Measurements from ENCODE around the gene SIX3. TPM values are rescaled to one million over a fixed set of nuclear protein-coding genes. Genes with fewer than 3 reads are reported as not detected.

The SIX3 gene
- total RNA-seq, 1 experiment from 2014 or later, result not detected

- POLR2A ChIA-PET, result no interaction called here
- no peak for DNase-seq (ENCODE audit: unreplicated experiment)
- Mint-ChIP-seq H3K9me3 (ENCODE audit: unreplicated experiment) (no peaks in the 10 kb centered on the region), H3K36me3 (ENCODE audit: insufficient read depth, unreplicated experiment) (no peaks in the 10 kb centered on the region), H3K4me1 (ENCODE audit: insufficient read depth, unreplicated experiment) (peaks cover 6% of the 10 kb centered on the region), H3K27me3 (ENCODE audit: insufficient read depth, unreplicated experiment) (peaks cover 42% of the 10 kb centered on the region), H3K27ac (ENCODE audit: low read depth, unreplicated experiment) (no peak overlapping the region), H3K4me3 (ENCODE audit: unreplicated experiment) (peak overlapping the region; percentile 75)
- TF ChIP-seq CTCF (IDR thresholded peaks at IDR 0.05; ENCODE audit: unreplicated experiment), result no peak
- no TSS peak for BruUV-seq (replicated peaks)
- CTCF ChIA-PET, result interaction anchor here (0.6 to 1.9 kb wide), 5 partner anchors 15 to 585 kb away, joined by 3 to 12 read pairs (median 3); no protein-coding TSS in a partner anchor
- intact Hi-C loops (cut with micrococcal nuclease), result no loop called here
Observed at GRCh38 chr2:44934038-44934982, 7.2 kb upstream of the SIX3 start.

GRCh38 chr2:44934983-44935728 lies 6.3 kb upstream of the SIX3 start:
- DNase-seq (ENCODE audit: unreplicated experiment), result no peak
- ChIA-PET POLR2A (no interaction called here), CTCF (interaction anchor here (0.6 to 1.9 kb wide), 3 partner anchors 20 to 782 kb away, joined by 3 to 12 read pairs (median 4); no protein-coding TSS in a partner anchor)
- BruUV-seq (replicated peaks), result no TSS peak
- peaks cover 6% of the 10 kb centered on the region for H3K4me1 Mint-ChIP-seq (ENCODE audit: insufficient read depth, unreplicated experiment)
- no peak for TF ChIP-seq CTCF (IDR thresholded peaks at IDR 0.05; ENCODE audit: unreplicated experiment)
- no peaks in the 10 kb centered on the region for H3K9me3 Mint-ChIP-seq (ENCODE audit: unreplicated experiment)
- H3K36me3 Mint-ChIP-seq (ENCODE audit: insufficient read depth, unreplicated experiment), result no peaks in the 10 kb centered on the region
- no peak overlapping the region for H3K27ac Mint-ChIP-seq (ENCODE audit: low read depth, unreplicated experiment)
- H3K27me3 Mint-ChIP-seq (ENCODE audit: insufficient read depth, unreplicated experiment), result peaks cover 51% of the 10 kb centered on the region
- intact Hi-C loops (cut with micrococcal nuclease), result no loop called here
- peak overlapping the region; percentile 75 for H3K4me3 Mint-ChIP-seq (ENCODE audit: unreplicated experiment)

GRCh38 chr2:44935729-44936098 lies 5.8 kb upstream of the SIX3 start:
- POLR2A ChIA-PET, result no interaction called here
- CTCF ChIA-PET, result interaction anchor here (0.6 to 1.9 kb wide), 3 partner anchors 20 to 782 kb away, joined by 3 to 12 read pairs (median 4); no protein-coding TSS in a partner anchor
- BruUV-seq (replicated peaks), result no TSS peak

More at GRCh38 chr2:44935729-44936098, 5.8 kb upstream of the SIX3 start:
- no peaks in the 10 kb centered on the region for H3K36me3 Mint-ChIP-seq (ENCODE audit: insufficient read depth, unreplicated experiment)
- H3K27ac Mint-ChIP-seq (ENCODE audit: low read depth, unreplicated experiment), result no peak overlapping the region
- H3K4me3 Mint-ChIP-seq (ENCODE audit: unreplicated experiment), result peak overlapping the region; percentile 75
- TF ChIP-seq CTCF (IDR thresholded peaks at IDR 0.05; ENCODE audit: unreplicated experiment), result no peak
- H3K27me3 Mint-ChIP-seq (ENCODE audit: insufficient read depth, unreplicated experiment), result peaks cover 53% of the 10 kb centered on the region
- peaks cover 6% of the 10 kb centered on the region for H3K4me1 Mint-ChIP-seq (ENCODE audit: insufficient read depth, unreplicated experiment)
- H3K9me3 Mint-ChIP-seq (ENCODE audit: unreplicated experiment), result no peaks in the 10 kb centered on the region
- no peak for DNase-seq (ENCODE audit: unreplicated experiment)
- intact Hi-C loops (cut with micrococcal nuclease), result no loop called here
